Gastroesophageal sphincter (tissue), 3 donors: ENCODE results near the gene RIBC1.

ENCODE experiments used
- POLR2A ChIP-seq, 2 donors: fragments of 450-650 bp; IDR thresholded peaks; one replicate each; pipeline ENCODE4 v1.6.1; 2017; ENCODE audit warnings: antibody characterized with exemption in 2 of 2, mild to moderate bottlenecking in 2 of 2, moderate library complexity in 1 of 2
- TF ChIP-seq, protein P1 (sequence below), 4 experiments: fragments of 200-600 bp in 2 of 4; fragments of 450-650 bp in 2 of 4; sonication (generic) in 1 of 4; IDR thresholded peaks; one replicate each; pipeline ENCODE4 v1.5.1; 2017 to 2019; ENCODE audit warnings: antibody characterized with exemption in 4 of 4, mild to moderate bottlenecking in 2 of 4, moderate library complexity in 2 of 4

DNA sequence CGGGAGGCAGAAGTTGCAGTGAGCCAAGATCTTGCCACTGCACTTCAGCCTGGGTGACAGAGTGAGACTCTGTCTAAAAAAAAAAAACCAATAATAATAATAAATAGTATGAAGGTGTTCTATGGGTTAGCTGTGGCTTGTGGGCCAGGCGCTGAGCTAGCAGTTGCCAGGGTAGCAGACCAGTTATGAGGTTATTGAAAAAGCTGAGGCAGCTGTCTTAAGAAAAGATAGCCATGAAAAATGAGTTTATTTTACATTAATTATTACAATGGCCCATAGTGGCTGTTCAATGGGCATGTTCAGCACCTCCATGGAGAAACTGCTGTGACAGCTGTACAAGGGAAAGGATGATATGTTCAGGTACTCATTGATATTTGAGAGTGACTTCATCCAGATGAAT is 24.8 kb downstream of the RIBC1 start:
- no peak for TF ChIP-seq POLR2A (IDR thresholded peaks at IDR 0.05)
- TF ChIP-seq, protein P1, sequence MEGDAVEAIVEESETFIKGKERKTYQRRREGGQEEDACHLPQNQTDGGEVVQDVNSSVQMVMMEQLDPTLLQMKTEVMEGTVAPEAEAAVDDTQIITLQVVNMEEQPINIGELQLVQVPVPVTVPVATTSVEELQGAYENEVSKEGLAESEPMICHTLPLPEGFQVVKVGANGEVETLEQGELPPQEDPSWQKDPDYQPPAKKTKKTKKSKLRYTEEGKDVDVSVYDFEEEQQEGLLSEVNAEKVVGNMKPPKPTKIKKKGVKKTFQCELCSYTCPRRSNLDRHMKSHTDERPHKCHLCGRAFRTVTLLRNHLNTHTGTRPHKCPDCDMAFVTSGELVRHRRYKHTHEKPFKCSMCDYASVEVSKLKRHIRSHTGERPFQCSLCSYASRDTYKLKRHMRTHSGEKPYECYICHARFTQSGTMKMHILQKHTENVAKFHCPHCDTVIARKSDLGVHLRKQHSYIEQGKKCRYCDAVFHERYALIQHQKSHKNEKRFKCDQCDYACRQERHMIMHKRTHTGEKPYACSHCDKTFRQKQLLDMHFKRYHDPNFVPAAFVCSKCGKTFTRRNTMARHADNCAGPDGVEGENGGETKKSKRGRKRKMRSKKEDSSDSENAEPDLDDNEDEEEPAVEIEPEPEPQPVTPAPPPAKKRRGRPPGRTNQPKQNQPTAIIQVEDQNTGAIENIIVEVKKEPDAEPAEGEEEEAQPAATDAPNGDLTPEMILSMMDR (IDR thresholded peaks at IDR 0.05) = no peak
